SW 1271 (cell line): ENCODE results near the gene ARL4C.
A peak's percentile ranks its signal among the peaks of the same experiment; 100 is the strongest.
"Not testable (repeated sequence)": the region's sequence is repeated elsewhere in the genome, so short reads cannot be mapped to it uniquely, and the experiment has no call there.

Experiments
- DNase-seq, 2 experiments: peaks; one replicate each; lab custom pipeline; 2025; lab: John Stamatoyannopoulos, UW

ARL4C gene

DNA sequence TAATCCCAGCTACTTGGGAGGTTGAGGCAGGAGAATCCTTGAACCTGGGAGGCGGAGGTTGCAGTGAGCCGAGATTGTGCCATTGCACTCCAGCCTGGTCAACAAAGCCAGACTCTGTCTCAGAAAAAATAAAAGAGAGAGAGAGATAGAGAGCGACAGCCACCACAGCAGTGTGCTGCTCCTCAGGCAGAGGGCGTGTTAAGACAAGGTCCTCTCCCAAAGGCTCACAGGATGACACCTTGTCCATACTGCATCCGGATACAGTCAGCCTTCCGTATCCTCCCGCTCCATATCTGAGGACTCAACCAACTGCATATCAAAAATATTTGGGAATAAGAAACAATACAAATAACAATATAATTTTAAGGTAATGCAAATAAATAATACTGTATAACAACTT lies 20.1 kb downstream of the ARL4C start:
- no peak for DNase-seq

GRCh38 chr2:234474654-234475053 lies 22.2 kb downstream of the ARL4C start:
- no peak for DNase-seq

GRCh38 chr2:234472155-234472554 lies 24.7 kb downstream of the ARL4C start:
- DNase-seq = no peak

GRCh38 chr2:234469972-234470371 lies 26.9 kb downstream of the ARL4C start:
- DNase-seq = no peak

DNA sequence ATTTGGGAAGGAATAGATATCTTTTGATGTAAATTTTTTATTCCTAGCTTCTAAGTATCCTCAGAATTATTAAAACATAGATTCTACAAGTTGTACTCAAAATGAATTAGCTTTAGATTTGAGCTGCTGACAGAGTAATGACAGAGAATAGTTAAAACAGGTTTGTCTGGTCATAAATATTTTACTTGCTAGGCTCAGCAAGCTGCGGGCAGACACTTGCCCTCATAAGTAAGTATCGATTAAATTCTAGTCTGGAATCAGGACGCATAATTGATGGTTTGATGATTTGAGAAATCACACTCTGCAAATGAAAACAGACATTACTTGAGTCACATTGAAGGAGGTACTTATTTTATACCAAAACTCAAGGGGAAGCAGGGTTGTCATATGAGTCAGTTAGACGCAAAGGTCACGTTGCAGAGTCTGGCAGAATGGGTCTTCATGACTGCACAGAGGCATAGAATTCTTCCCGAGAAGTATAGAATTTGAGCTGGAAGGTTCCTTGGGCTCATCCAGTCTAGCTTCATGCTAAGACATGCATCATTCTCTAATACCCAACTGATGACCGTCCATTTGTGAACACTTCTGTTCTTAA lies 27.5 kb downstream of the ARL4C start:
- DNase-seq = no peak

- DNase-seq = no peak
Measured at GRCh38 chr2:234468503-234468902, 28.4 kb downstream of the ARL4C start.

DNA sequence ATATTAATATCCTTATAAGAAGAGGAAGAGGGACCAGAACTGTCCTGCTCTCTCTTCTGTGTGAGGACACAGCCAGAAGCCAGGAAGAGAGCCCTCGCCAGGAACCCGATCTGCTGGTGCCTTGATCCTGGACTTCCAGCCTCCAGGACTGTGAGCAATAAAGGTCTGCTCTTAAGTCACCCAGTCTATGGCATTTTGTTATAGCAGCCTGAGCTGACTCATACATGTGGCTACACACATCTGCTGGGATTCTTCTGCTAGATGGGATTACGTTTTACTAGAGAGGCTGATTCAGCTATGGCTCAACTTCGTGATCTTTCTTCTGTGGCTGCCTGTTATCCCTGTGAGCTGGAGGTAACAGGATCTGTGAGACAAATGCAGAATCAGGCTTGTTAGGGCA lies 29.6 kb downstream of the ARL4C start:
- no peak for DNase-seq

GRCh38 chr2:234464291-234464645 lies 32.6 kb downstream of the ARL4C start:
- DNase-seq = no peak

DNA sequence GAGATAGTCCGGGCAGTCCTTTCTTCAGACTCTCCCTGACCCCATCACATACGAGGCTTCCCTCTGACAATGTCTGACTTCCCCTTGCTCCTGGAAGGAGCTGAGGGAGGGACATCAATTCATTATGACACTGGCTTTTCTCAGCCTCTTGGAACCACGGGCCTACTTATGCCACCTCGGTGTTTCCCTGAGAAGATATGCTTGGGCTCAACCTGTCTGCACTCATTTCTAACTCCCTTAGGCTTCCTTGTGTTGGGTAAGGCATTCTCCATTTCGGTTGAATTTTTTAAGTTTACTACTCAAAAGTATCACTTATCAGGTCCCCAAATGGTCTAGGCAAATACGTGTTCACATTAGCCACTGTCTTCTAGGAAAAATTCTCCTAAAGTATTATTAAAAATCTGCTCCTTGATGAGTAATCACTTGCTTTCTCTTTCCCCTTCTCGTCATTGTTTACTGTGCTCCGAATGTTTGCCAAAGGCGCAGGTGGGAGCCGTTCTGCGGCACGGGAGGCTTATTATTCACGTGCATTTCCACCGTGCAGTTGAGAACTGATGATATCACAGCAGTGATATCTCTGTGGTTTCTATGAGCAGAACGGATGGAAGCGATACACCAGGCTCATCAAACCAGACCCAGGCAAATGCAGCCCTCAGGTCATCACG lies 33.1 kb downstream of the ARL4C start:
- DNase-seq = no peak

DNA sequence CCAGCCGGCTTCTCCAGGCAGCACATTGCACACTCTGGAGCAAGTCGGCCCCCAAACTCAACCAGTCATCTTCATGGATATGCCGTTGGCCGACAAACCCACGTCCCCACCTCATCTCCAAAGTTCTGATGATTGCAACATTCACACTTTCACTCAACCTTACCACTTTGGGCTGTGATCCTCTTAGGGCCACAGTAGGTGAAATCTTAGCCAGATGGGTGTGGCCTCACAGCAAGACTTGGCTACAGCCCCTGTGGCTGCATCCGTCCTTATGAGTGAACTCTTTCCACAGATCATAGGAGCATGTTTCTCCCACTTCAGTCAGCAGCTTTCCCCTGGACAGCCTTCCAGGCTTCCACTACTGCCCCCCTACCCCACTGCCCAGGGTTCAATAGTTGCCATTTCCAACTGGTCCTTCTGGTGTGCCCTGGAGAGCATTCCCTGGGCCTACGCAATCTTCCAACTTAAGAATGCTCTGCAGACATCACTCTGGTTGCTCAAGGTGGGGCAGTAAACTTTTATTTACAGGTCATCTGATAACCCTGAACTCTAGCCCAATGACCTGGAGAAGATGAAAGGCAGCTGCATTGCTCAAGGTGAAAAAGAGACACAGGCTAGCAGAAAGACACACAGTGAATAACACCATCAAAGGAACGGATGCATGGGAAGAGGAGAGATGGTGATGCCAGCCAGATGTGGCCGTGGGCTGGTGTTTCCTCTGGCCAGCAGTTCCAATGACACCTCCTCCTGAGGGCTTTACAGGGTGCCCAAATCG lies 34.5 kb downstream of the ARL4C start:
- no peak for DNase-seq

- no peak for DNase-seq
Measured at GRCh38 chr2:234459401-234460009, 37.4 kb downstream of the ARL4C start.

- no peak for DNase-seq
Measured at GRCh38 chr2:234458466-234458865, 38.4 kb downstream of the ARL4C start.

GRCh38 chr2:234457421-234457820 lies 39.5 kb downstream of the ARL4C start:
- no peak for DNase-seq

DNA sequence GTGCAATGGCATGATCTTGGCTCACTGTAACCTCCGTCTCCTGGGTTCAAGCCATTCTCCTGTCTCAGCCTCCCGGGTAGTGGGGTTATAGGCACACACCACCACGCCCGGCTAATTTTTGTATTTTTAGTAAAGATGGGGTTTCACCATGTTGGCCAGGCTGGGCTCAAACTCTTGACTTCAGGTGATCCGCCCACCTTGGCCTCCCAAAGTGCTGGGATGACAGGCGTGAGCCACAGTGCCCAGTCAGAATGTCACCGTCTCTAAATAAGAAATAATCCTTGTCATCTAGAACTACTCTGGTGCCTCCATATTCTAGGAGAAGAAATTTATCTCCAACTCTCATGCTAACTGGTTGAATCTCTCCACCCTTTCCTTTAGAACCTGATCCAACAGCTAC lies 41.6 kb downstream of the ARL4C start:
- DNase-seq = not testable (repeated sequence)

GRCh38 chr2:234454433-234454832 lies 42.4 kb downstream of the ARL4C start:
- DNase-seq = no peak

GRCh38 chr2:234453216-234453615 lies 43.7 kb downstream of the ARL4C start:
- no peak for DNase-seq

- DNase-seq = peak in 1 of 2 experiments; percentile 13
Measured at GRCh38 chr2:234451852-234452625, 44.8 kb downstream of the ARL4C start.

GRCh38 chr2:234451242-234451641 lies 45.6 kb downstream of the ARL4C start:
- no peak for DNase-seq

DNA sequence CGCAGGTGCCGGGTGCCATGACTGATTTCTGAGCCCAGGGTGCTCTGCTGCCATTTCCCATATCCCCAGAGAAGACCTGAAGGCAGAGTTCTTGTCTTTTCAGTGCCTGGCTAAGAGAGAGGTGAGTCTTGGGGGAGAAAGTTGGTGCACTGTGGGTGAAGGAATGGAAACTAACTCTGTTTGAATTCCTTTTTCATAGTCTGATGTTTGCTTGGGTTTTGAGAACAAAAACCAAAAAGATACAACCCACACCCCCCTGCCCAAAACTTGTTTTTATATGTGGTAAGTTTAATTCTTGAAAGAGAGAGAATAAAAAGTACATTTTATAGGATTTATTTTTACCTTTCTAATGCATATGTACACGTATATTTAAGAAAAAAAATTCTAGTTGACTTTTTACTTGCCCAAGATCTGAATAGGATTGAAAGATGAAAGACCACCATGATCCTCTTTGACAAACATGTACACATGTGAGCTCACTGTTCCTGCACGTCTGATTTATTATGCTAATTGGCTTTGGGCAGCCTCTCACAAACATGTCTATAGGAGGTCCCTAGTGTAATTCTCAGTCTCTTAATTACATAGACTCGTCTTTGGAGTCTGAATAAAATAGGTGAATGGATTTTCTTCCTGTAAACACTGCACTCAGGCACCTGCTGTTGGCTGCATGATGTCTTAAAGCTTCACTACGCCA lies 46.3 kb downstream of the ARL4C start:
- DNase-seq = no peak

DNA sequence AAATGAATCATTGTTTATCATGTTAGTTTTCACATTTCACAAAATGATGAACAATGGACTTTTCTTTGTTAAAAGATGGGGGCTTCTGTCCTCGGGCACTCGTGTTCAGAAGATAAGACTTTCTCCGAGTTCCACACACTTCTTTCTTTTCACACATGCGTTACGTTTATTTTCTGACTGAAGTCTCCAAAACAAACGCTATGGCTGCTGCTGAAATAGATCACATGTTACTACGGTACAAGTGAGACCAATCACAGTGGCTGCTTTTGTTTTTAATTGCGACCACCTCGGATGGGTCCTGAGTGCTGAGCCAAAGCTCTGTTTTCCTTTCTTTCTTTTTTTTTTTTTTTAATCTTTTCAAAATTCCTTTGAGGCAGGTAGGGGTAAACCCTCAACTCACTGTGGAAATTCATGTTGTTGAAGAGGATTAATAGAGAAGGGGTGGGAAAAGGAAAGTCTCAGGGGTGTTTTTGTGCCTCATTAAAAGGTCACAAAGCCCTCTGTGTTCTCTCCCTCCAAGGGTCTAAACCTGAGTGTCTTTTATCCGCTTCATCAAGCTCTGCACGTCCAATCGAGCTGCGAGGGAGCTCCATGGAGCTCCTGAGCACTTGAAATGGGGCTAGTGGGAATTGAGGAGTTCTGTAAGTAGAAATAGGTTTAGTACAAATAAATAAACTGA lies 48.2 kb downstream of the ARL4C start:
- DNase-seq = no peak

DNA sequence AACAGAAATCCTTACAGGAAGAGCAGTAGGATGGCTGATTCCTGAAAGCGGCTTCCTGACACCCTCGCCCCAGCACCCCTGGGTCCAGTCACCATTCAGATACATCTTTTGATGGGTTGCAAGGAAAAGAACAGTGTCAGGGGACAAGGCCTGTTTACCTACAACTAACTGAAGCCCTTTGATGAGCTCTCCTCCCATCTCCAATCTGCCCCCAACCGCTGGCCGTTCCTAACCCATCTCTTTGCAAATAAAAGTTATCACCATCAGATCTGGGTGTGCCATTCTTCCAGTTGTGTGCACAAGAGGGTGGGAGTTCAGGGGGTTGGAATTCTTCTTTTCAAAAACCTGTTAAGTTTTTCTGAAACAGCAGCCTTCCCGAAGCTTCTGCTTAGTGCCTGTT lies 48.9 kb downstream of the ARL4C start:
- DNase-seq = no peak
